Kidney (tissue), 14 donors: ENCODE results near the gene ATP10B. TPM values are rescaled to one million over a fixed set of nuclear protein-coding genes. Genes with fewer than 3 reads are reported as not detected.

Source experiments
- DNase-seq, 5 donors: peaks; one replicate each; pipeline ENCODE4 v3.0.0-alpha.2; 2013 to 2020
- FAIRE-seq: peaks from 2 replicates; lab custom pipeline; 2012; peaks lifted over from hg19 to GRCh38; lab: Jason Lieb, UNC
- H3K27ac ChIP-seq, 2 donors: one replicate each; pipeline ENCODE4 v1.7.0; 2013; ENCODE audit warnings: low read depth in 2 of 2, low read length in 2 of 2, inconsistent platforms in 1 of 2
- H3K27me3 ChIP-seq: one replicate; pipeline ENCODE4 v1.7.1; 2013; ENCODE audit warnings: low read length, inconsistent platforms; ENCODE audit not compliant: control insufficient read depth, insufficient read depth
- H3K36me3 ChIP-seq, 3 donors: one replicate each; pipeline versions ENCODE4 v1.7.0 to v1.7.1; 2013; ENCODE audit warnings: low read length in 3 of 3, control low read depth in 1 of 3, inconsistent platforms in 1 of 3; ENCODE audit not compliant: insufficient read depth in 3 of 3, control insufficient read depth in 2 of 3
- H3K4me1 ChIP-seq, 3 donors: one replicate each; pipeline versions ENCODE4 v1.7.0 to v1.7.1; 2013; ENCODE audit warnings: low read length in 3 of 3, inconsistent platforms in 1 of 3, low read depth in 1 of 3; ENCODE audit not compliant: control insufficient read depth in 2 of 3, insufficient read depth in 2 of 3
- H3K4me3 ChIP-seq, 3 donors: one replicate each; pipeline versions ENCODE4 v1.7.0 to v1.8.1; 2013; ENCODE audit warnings: low read length in 3 of 3, control low read depth in 1 of 3, inconsistent platforms in 1 of 3
- H3K9ac ChIP-seq, 3 donors: one replicate each; pipeline versions ENCODE4 v1.7.0 to v1.7.1; 2013; ENCODE audit warnings: low read length in 3 of 3, control low read depth in 1 of 3, inconsistent platforms in 1 of 3
- H3K9me3 ChIP-seq, 3 donors: one replicate each; pipeline versions ENCODE4 v1.7.0 to v1.7.1; 2013; ENCODE audit warnings: low read length in 3 of 3, control low read depth in 1 of 3, inconsistent platforms in 1 of 3; ENCODE audit not compliant: control insufficient read depth in 2 of 3, insufficient read depth in 1 of 3
- CTCF ChIP-seq: IDR thresholded peaks from 3 replicates; pipeline ENCODE4 v1.5.1; 2012; ENCODE audit warnings: mild to moderate bottlenecking, moderate library complexity, borderline replicate concordance; ENCODE audit not compliant: insufficient read depth; ENCODE audit errors: extremely low read depth
- intact Hi-C: fragments of 100-400 bp; cut with DNase I; formaldehyde crosslinking; loops from one replicate; pipeline ENCODE4 v1.11.1; 2022
- polyA plus RNA-seq: library from polyadenylated mRNA; stranded (reverse); fragments of 350-450 nt; fragmentation: Illumina TruSeq; extraction: RNeasy Lipid Tissue Mini Kit (QIAGEN cat#74804); gene quantifications from one replicate; pipeline ENCODE4 v1.2.3, GENCODE V29; 2014; ENCODE audit warnings: low read depth, low replicate concordance; ENCODE audit not compliant: insufficient read depth
- total RNA-seq: library from RNA; stranded (reverse); fragmentation: NEBNext Ultra II Directional; extraction: Animal tissue kit (Norgen Biotek cat#: 25700); gene quantifications from one replicate; pipeline ENCODE4 v1.2.1, GENCODE V29; 2021
- donor health status: control.
- donor health status: control.
- donor health status: control.
- donor health status: control.
- donor health status: control.
- donor health status: DM: yes; HTN: yes; CAD: no.
- donor health status: Normal renal cell carcinoma (clear cell type).

The ATP10B gene
- total and polyA plus RNA-seq, 2 donors from 2014 or later: 1.4 TPM; not detected in 1

- intact Hi-C loops: no loop called here
- FAIRE-seq (no peak), DNase-seq (no peak)
- Histone ChIP-seq H3K9me3 (no peaks in the 10 kb centered on the region), H3K4me3 (no peak overlapping the region), H3K36me3 (no peaks in the 10 kb centered on the region), H3K9ac (no peak overlapping the region), H3K27ac (no peak overlapping the region), H3K4me1 (no peaks in the 10 kb centered on the region), H3K27me3 (no peaks in the 10 kb centered on the region)
- TF ChIP-seq CTCF: no peak
These were observed 16.0 kb downstream of the ATP10B start for GRCh38 chr5:160835818-160836528.

- no peaks in the 10 kb centered on the region for H3K4me1 ChIP-seq
- TF ChIP-seq CTCF: no peak
- H3K27me3 ChIP-seq: no peaks in the 10 kb centered on the region
- no peaks in the 10 kb centered on the region for H3K36me3 ChIP-seq
- no peaks in the 10 kb centered on the region for H3K9me3 ChIP-seq
- no peak overlapping the region for H3K4me3 ChIP-seq
- no peak overlapping the region for H3K9ac ChIP-seq
- H3K27ac ChIP-seq: no peak overlapping the region
- FAIRE-seq (no peak), DNase-seq (no peak)
- intact Hi-C loops: no loop called here
These were observed 16.6 kb downstream of the ATP10B start for GRCh38 chr5:160835376-160835775.

- H3K9me3 ChIP-seq: no peaks in the 10 kb centered on the region
- no peak overlapping the region for H3K27ac ChIP-seq
- intact Hi-C loops: no loop called here
- DNase-seq: no peak
- H3K36me3 ChIP-seq: no peaks in the 10 kb centered on the region
- TF ChIP-seq CTCF: no peak
- FAIRE-seq: no peak
- H3K4me1 ChIP-seq: no peaks in the 10 kb centered on the region
- no peaks in the 10 kb centered on the region for H3K27me3 ChIP-seq
- no peak overlapping the region for H3K4me3 ChIP-seq
- H3K9ac ChIP-seq: no peak overlapping the region
These were observed 18.2 kb downstream of the ATP10B start for GRCh38 chr5:160833806-160834205.
